Measurements from ENCODE around the gene CACNA1C. TPM values are rescaled to one million over a fixed set of nuclear protein-coding genes. Genes with fewer than 3 reads are reported as not detected.

The CACNA1C gene
- total RNA-seq, 1 donor from 2014 or later, result 15.6 TPM

DNA sequence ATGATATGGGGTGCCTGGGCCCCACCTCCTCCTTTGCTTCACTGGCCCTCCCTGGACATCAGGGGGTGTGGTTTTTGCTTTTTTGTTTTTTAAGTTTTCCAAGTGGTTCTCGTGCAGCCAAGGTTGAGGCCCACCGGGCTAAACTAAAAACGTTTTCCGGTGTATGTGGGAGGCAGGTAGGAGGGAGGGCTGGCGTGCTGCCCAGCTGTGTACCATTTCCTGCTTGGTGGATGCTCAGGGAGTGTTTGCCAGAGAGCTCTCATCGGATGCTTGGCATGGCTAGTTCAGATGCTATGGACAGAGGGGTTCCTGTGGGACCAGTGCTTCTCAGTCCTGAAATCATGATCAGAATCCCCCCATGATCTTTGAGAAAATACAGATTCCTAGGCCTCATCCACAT, 246.4 kb downstream of the CACNA1C start:
- Histone ChIP-seq H3K9me3 (no peaks in the 10 kb centered on the region), H3K36me3 (no peaks in the 10 kb centered on the region), H3K4me1 (peaks cover 38% of the 10 kb centered on the region), H3K4me3 (no peak overlapping the region), H3K27ac (no peak overlapping the region), H3K27me3 (no peaks in the 10 kb centered on the region)
- ATAC-seq, result no peak
- intact Hi-C loops (cut with DNase I), result no loop called here
- TF ChIP-seq, protein P1, sequence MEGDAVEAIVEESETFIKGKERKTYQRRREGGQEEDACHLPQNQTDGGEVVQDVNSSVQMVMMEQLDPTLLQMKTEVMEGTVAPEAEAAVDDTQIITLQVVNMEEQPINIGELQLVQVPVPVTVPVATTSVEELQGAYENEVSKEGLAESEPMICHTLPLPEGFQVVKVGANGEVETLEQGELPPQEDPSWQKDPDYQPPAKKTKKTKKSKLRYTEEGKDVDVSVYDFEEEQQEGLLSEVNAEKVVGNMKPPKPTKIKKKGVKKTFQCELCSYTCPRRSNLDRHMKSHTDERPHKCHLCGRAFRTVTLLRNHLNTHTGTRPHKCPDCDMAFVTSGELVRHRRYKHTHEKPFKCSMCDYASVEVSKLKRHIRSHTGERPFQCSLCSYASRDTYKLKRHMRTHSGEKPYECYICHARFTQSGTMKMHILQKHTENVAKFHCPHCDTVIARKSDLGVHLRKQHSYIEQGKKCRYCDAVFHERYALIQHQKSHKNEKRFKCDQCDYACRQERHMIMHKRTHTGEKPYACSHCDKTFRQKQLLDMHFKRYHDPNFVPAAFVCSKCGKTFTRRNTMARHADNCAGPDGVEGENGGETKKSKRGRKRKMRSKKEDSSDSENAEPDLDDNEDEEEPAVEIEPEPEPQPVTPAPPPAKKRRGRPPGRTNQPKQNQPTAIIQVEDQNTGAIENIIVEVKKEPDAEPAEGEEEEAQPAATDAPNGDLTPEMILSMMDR (IDR thresholded peaks at IDR 0.05), result no peak
- no peak for DNase-seq

DNA sequence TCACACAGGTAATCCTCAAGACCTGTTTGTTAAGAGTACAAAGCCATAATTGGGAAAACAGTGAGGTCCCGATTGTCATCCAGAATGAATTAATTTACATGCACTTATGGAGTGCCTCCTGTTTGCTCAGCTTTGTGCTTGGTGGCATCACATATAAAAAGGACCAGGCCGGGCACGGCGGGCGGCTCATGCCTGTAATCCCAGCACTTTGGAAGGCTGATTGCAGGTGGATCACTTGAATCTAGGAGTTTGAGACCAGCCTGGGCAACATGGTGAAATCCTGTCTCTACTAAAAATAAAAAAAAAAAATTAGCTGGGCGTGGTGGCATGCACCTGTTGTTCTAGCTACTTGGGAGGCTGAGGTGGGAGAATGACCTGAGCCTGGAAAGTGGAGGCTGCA, 247.4 kb downstream of the CACNA1C start:
- ATAC-seq, result no peak
- H3K27ac ChIP-seq, result no peak overlapping the region
- H3K9me3 ChIP-seq, result no peaks in the 10 kb centered on the region
- no peaks in the 10 kb centered on the region for H3K27me3 ChIP-seq
- no peaks in the 10 kb centered on the region for H3K36me3 ChIP-seq
- no peak for DNase-seq
- intact Hi-C loops (cut with DNase I), result no loop called here
- TF ChIP-seq, protein P1 (IDR thresholded peaks at IDR 0.05), result no peak
- H3K4me3 ChIP-seq, result no peak overlapping the region
- H3K4me1 ChIP-seq, result peaks cover 28% of the 10 kb centered on the region

DNA sequence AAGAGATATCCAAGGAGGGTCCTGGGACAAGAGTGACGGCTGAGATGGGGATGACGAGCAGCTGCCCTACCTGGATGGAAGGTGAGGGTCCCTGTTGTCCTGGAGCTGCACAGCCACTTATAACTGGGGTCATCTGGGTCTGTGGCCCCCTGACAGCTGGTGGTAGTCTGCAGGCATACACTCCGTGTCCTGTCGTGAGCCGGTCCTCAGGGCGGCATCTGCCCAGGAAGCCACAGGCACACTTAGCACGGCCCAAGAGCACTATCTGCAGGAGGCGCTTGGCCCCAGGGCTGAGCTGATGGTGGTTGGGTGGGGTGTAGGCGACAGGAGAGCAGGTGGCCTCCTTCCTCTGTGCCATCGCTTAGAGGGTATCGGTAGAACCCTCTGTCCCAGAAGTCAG, 248.1 kb downstream of the CACNA1C start:
- DNase-seq (no peak), ATAC-seq (no peak)
- H3K9me3 ChIP-seq, result no peaks in the 10 kb centered on the region

DNA sequence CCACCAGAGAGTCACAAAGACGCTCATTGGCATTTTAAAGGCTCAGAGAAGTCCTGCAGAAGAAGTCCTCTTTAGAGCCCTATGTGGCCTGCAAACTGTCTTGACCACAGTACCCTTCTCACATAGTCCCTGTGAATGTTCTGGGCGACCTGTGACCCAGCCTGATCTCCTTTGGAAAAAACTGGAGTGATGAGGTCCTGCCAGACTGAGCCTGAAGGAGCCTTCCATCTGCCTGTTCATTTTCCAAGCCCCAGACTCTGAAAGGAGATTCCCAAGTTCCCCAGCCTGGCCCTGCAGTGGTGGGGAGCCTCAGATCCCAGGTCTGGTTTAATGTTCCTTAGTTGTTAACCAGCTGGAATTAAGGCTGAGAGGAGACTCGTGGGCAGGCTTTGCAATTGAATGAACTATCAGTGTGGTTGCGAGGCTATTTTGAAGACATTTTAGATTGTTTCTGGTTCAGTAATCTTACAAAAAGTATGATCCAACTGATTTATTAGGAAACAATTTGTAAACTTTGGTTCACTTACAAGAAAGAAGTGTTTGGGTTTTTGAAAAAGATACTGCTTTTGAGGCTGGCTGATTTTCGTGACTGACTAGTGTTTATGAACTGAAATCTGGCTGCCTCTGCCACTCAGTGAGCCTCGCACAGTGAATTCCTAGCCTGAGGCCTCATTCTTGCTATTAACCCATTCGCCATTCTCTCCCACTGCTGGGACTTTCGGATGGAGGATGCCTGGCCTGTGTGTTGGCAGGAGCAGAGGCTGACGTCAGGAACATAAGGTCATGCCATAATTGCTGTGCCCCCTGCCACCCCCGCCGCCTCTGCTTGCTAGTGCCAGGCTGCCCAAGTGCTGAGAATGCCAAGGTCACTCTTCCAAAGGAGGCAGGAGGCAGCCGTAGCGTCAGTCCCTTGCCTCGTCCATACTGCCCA, 249.0 kb downstream of the CACNA1C start:
- no peaks in the 10 kb centered on the region for H3K36me3 ChIP-seq
- no peaks in the 10 kb centered on the region for H3K9me3 ChIP-seq
- intact Hi-C loops (cut with DNase I), result no loop called here
- peaks cover 17% of the 10 kb centered on the region for H3K4me1 ChIP-seq
- peak overlapping the region; percentile 30 for H3K27ac ChIP-seq
- ATAC-seq (no peak), DNase-seq (no peak)
- H3K27me3 ChIP-seq, result no peaks in the 10 kb centered on the region
- no peak overlapping the region for H3K4me3 ChIP-seq
- TF ChIP-seq, protein P1 (IDR thresholded peaks at IDR 0.05), result no peak

More for the DNA sequence above, 248.1 kb downstream of the CACNA1C start:
- Histone ChIP-seq H3K4me1 (peaks cover 21% of the 10 kb centered on the region), H3K27ac (no peak overlapping the region), H3K4me3 (no peak overlapping the region), H3K27me3 (no peaks in the 10 kb centered on the region), H3K36me3 (no peaks in the 10 kb centered on the region)
- TF ChIP-seq, protein P1 (IDR thresholded peaks at IDR 0.05), result no peak
- intact Hi-C loops (cut with DNase I), result no loop called here

DNA sequence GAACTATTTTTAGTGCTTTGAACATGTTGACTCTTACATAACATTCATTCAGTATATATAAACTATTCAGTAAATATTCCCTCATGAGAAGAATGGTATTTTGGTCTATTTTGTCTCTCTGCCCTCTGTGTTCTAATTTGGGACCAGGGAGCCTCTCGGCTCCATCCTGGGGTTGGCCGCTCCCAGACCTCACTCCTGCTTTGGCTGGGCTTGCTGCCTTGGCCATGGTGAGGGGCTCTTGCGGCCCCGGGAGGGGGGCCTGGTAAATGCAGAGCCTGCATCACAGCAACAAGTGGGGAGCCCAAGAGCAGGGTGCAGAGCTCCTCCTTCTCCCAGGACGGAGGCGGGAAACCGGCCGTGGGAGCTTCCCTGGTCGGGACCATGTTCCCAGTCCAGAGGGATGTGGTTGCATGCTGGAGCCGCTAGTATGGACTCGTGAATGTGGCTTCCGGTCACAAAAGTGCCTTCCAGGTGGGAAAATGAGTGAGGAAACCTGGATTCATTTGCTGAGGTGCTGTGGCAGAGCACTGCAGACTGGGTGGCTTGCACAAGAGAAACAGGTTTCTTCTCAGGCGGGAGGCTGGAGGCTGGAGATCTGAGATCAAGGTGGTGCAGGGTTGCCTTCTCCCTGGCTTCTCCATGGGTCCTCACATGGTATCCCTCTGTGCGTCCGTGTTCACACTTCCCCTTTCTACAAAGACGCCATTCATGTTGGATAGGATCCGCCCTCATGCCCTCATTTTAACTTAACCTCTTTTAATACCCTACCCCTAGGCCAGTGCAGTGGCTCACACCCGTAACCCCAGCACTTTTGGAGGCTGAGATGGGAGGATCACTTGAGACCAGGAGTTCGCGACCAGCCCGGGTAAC, 250.2 kb downstream of the CACNA1C start:
- Histone ChIP-seq H3K36me3 (no peaks in the 10 kb centered on the region), H3K27me3 (no peaks in the 10 kb centered on the region), H3K27ac (no peak overlapping the region), H3K4me3 (no peak overlapping the region), H3K9me3 (no peaks in the 10 kb centered on the region), H3K4me1 (peaks cover 17% of the 10 kb centered on the region)
- TF ChIP-seq, protein P1 (IDR thresholded peaks at IDR 0.05), result no peak
- intact Hi-C loops (cut with DNase I), result no loop called here
- DNase-seq (no peak), ATAC-seq (peak; percentile 17)

Data from upper lobe of right lung (tissue), 1 donor.